Measurements from ENCODE around the gene MAP3K21.

DNA sequence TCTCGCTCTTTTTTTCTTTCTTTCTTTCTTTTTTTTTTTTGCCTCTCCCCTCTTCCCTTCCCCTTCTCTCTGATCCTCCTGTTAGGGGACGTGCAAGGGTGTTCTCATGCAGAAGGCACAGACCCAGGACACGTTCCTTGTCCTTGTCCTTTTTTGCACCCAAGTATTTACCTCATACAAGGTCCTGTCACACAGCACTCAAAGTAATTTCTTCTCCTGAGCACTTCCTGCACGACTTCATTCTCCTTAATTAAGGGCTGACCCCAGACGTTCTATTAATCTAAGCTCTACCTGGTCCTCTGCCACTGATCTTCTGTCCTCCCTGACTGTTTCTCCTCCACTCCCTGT, 31.6 kb upstream of the MAP3K21 start:
- no peak for TF ChIP-seq YY1 (IDR thresholded peaks at IDR 0.05; ENCODE audit: low read depth, low read length)
- TF ChIP-seq, protein P1, sequence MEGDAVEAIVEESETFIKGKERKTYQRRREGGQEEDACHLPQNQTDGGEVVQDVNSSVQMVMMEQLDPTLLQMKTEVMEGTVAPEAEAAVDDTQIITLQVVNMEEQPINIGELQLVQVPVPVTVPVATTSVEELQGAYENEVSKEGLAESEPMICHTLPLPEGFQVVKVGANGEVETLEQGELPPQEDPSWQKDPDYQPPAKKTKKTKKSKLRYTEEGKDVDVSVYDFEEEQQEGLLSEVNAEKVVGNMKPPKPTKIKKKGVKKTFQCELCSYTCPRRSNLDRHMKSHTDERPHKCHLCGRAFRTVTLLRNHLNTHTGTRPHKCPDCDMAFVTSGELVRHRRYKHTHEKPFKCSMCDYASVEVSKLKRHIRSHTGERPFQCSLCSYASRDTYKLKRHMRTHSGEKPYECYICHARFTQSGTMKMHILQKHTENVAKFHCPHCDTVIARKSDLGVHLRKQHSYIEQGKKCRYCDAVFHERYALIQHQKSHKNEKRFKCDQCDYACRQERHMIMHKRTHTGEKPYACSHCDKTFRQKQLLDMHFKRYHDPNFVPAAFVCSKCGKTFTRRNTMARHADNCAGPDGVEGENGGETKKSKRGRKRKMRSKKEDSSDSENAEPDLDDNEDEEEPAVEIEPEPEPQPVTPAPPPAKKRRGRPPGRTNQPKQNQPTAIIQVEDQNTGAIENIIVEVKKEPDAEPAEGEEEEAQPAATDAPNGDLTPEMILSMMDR (IDR thresholded peaks at IDR 0.05; ENCODE audit: control extremely low read depth in 1 of 3, insufficient read depth in 1 of 3, low read depth in 1 of 3, low read length in 3 of 3): no peak
- TF ChIP-seq EZH2 (IDR thresholded peaks at IDR 0.05; ENCODE audit: low read depth, low read length, severe bottlenecking): no peak
- TF ChIP-seq POLR2A (IDR thresholded peaks at IDR 0.05; ENCODE audit: control extremely low read depth in 1 of 2, low read depth in 2 of 2, low read length in 2 of 2): no peak
- TF ChIP-seq JUND (IDR thresholded peaks at IDR 0.05; ENCODE audit: low read length): no peak
- no peak for TF ChIP-seq TCF12 (IDR thresholded peaks at IDR 0.05; ENCODE audit: low read depth, low read length)
- TF ChIP-seq NRF1 (IDR thresholded peaks at IDR 0.05; ENCODE audit: low read depth, low read length): no peak
- no peak for TF ChIP-seq SIN3A (conservative IDR thresholded peaks at IDR 0.05 in 1 of 2, IDR thresholded peaks at IDR 0.05 in 1 of 2; ENCODE audit: low read depth in 1 of 2, low read length in 2 of 2)
- TF ChIP-seq RFX5 (IDR thresholded peaks at IDR 0.05; ENCODE audit: borderline replicate concordance, low read depth, low read length): no peak
- TF ChIP-seq HDAC2 (IDR thresholded peaks at IDR 0.05; ENCODE audit: borderline replicate concordance in 1 of 2, low read depth in 2 of 2, low read length in 2 of 2): no peak

Data from H1 (cell line).